Measurements from ENCODE around the gene TWIST2.

DNA sequence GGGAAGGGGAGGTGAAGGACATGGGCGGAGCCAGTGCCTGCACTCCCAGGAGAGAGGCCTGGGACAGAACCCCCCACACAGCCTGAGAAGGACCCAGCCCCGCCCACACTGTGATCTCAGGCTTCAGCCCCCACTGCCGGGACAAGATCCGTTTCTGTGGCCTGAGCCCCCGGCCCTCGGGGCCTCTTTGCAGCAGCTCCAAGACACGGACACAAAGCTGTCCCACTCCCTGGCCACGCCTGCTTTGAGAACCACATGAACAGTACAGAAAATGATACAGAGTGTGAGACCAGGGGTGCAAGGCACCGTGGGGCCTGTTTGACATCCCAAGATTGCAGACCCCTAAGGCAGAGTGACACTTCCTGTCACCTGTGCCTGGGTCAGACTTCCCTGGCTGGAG is 74.5 kb downstream of the TWIST2 start:
- TF ChIP-seq, protein P1, sequence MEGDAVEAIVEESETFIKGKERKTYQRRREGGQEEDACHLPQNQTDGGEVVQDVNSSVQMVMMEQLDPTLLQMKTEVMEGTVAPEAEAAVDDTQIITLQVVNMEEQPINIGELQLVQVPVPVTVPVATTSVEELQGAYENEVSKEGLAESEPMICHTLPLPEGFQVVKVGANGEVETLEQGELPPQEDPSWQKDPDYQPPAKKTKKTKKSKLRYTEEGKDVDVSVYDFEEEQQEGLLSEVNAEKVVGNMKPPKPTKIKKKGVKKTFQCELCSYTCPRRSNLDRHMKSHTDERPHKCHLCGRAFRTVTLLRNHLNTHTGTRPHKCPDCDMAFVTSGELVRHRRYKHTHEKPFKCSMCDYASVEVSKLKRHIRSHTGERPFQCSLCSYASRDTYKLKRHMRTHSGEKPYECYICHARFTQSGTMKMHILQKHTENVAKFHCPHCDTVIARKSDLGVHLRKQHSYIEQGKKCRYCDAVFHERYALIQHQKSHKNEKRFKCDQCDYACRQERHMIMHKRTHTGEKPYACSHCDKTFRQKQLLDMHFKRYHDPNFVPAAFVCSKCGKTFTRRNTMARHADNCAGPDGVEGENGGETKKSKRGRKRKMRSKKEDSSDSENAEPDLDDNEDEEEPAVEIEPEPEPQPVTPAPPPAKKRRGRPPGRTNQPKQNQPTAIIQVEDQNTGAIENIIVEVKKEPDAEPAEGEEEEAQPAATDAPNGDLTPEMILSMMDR (IDR thresholded peaks at IDR 0.05) = no peak
- TF ChIP-seq POLR2AphosphoS5 (IDR thresholded peaks at IDR 0.05) (no peak), POLR2A (IDR thresholded peaks at IDR 0.05) (no peak)
